Neural cell (in vitro differentiated cells): ENCODE measurements around the gene SPOCK1.

Experiments
- CTCF ChIP-seq: fragments of 450-650 bp; IDR thresholded peaks from 2 replicates; pipeline ENCODE4 v1.5.1; 2014; ENCODE audit warnings: antibody characterized with exemption, mild to moderate bottlenecking, moderate library complexity; ENCODE audit not compliant: poor library complexity, severe bottlenecking
- EP300 ChIP-seq: fragments of 450-650 bp; conservative IDR thresholded peaks from 2 replicates; pipeline ENCODE4 v1.6.1; 2014; ENCODE audit warnings: antibody characterized with exemption, mild to moderate bottlenecking, moderate library complexity; ENCODE audit not compliant: poor library complexity, severe bottlenecking
- EZH2 ChIP-seq: fragments of 200-600, 300-800 bp; shearing (Covaris generic), sonication (generic); IDR thresholded peaks from 2 replicates; pipeline ENCODE4 v1.6.1; 2014; ENCODE audit warnings: antibody characterized with exemption, low read length, borderline replicate concordance, mild to moderate bottlenecking; ENCODE audit not compliant: insufficient read depth, poor library complexity, severe bottlenecking
- POLR2AphosphoS5 ChIP-seq: IDR thresholded peaks from 2 replicates; pipeline ENCODE4 v1.6.1; 2012

- TF ChIP-seq CTCF: no peak
- TF ChIP-seq EZH2: no peak
- TF ChIP-seq EP300: no peak
- no peak for TF ChIP-seq POLR2AphosphoS5
Observed at GRCh38 chr5:137439645-137440044, 59.5 kb downstream of the SPOCK1 start.
